GM21825 (cell line): ENCODE data around the gene NHERF1.

ENCODE experiments used
- ATAC-seq: cut with Tn5 transposase; IDR thresholded peaks from one replicate; pipeline ENCODE4 v1.9.1; 2021; ENCODE audit warnings: mild to moderate bottlenecking, moderate library complexity; ENCODE audit not compliant: unreplicated experiment

Gene NHERF1

DNA sequence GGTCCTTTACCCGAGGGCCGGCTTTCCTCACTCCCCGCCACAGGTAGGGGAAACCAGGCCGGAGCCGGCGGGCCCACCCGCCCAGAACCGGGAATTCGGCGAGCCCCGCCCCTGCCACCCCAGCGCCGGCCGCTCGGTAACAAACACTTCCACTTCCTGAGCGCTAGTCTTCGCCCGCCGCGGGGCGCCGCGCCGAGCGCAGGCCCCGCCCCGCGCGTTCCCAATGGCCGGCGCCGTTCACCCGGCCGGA lies 224 bp upstream of the NHERF1 start:
- peak; percentile 80 for ATAC-seq

DNA sequence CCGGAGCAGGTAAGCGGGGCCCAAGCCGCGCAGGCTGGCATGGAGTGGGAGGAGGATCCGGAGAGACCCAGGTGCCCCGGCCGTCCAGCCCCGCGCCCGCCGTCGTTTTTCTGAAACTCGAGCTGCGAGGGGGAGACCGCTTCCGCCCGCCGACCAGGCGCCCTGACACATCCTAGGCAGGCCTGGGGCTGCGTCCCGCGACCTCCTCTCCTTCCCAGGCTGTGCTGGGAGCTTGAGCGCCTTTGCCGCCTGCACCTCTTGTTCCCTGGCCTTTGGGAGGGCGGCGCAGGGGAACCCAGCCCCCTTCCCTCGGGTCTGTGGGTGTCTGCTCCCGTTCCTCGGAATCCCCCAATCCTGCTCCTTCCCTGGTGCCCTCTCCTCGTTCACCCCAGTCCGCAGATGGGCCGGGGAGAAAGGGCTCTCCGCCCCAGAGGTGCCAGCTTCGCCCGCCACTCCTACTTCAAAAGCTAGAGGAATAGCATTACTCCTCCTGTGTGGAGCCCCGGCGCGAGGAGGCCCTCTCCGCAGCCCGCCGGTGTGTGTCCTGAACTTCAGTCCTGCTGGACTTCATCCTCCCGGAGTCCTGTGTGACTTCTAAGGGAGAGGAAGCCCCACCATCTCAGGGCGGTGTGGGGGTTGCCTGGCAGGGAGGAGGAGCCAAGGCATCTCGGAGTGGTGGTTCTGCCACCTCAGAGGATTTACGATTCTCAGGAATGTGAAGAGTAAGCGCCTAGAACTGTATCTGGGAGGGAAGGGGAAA lies 1.0 kb downstream of the NHERF1 start:
- ATAC-seq, result peak; percentile 11

DNA sequence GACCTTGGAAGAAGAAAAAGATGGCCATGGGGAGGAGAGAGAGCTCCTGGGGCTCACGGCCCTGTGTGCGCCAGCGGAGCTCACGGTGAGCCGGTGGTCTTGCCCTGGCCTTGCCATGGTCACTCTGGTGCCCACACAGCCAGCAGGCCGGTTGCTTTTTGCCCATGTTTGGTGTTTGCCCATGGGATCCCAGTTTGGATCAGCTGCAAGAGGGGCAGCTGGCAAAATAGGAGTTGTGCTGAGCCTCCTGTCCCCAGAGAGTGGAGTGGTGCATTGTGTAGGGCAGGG lies 1.6 kb downstream of the NHERF1 start:
- ATAC-seq, result no peak

DNA sequence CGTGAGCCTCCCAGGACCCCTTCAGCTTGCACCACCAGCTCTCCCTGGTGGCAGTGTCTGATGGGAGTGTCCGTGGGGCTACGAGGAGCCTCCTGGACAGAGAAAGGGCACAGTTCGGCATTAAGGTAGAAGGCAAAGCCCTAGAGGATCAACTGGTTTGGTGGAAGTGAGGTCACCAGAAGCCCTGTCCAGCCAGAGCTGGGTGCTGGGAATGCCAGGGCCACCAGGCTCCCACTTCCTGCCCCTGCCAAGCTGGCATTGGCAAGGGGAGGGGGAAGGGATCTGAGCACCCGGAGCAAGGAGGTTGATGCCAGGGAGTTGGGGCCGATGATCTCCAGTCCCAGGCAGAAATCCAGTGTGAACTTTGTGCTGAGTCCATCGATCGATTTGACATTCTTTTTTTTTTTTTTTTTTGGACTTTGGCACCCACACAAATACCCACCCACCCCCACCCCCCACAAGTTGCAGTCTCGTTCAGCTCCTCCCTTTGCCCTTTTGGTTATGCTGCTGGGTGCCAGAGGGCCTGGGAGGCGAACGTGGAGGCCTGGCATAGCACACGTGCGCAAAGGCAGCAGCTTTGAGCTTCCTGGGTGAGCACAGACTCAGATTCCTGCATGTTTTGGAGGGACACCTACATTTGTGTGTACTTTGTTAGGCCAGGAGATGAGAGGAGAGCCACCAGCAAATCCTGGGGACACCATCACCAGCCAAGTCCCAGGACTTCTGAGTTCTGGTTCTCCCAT lies 2.1 kb downstream of the NHERF1 start:
- no peak for ATAC-seq

DNA sequence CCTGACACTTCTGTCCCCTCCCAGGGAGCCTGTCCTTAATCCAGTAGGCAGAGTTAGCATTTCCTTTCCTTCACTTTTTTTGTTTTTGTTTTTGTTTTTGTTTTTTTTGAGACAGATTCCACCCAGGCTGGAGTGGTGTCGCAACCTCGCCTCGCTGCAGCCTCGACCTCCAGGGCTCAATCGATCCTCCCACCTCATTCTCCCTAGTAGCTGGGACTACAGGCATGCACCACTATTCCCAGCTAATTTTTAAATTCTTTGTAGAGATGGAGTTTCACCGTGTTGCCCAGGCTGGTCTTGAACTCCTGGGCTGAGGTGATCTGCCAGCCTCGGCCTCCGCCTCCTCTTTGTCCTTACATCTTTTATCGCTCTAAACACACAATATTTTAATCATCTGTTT lies 4.0 kb downstream of the NHERF1 start:
- no peak for ATAC-seq

DNA sequence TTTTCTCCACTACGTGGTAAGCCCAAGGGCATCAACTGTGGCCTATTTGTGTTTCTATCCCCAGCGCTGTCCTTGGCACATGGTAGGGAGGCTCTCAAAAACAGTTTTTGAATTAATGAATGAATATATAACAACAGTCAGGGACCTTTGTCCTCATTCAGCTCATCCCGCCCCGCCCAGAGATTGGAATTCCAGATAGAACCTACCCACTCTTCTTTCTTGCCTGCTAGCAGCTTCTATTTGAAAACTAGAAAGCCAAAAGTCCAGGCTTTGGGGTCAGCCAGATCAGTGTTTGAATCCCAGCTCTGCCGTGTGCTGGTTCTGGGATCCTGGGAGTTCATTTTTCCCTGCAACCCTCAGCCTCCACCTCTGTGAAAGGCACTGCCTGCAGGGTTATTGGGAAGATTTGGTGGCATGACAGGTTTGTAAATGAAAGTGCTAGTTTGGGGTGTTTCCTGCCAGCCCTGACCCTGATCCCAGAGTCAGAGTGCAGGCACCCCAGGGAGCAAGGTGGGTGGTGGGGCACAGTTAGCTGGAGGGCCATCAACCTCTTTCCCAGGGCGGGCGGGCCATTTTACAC lies 4.5 kb downstream of the NHERF1 start:
- ATAC-seq, result no peak

DNA sequence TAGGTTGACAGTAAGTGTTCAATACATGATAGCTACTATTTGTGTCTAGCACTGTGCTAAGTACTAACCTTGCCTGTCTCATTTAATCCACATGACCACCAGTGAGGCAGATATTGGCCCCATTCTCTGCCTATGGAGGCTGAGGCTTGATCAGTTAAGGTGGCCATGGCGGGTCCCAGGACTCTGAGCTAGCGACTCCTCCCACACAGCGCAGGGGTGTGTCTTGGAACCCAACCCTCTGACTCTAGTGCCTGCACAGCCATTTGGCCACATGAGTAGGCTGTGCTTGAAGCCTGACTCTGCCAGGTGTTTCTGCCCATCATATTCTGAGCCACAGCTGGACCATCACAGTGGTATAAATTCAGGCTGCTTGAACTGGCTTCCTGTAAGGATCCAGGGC lies 6.4 kb downstream of the NHERF1 start:
- no peak for ATAC-seq

DNA sequence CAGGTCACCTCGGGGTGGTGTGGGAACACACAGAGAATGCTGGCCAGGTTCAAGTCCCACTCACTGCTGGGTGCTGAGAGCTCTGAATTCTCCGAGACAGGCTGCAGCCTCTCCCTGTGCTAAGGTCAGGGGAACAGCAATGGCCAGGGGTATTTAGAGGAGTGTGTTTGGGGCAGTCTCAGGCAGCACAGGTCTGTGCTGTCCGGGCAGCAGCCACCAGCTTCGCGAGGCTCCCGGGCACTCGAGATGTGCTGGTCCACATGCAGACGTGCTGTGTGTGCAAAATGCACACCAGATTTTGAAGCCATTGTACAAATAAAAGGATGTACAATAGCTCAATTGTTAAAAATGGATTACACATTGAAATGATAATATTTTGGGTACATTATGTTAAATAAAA lies 7.1 kb downstream of the NHERF1 start:
- no peak for ATAC-seq

DNA sequence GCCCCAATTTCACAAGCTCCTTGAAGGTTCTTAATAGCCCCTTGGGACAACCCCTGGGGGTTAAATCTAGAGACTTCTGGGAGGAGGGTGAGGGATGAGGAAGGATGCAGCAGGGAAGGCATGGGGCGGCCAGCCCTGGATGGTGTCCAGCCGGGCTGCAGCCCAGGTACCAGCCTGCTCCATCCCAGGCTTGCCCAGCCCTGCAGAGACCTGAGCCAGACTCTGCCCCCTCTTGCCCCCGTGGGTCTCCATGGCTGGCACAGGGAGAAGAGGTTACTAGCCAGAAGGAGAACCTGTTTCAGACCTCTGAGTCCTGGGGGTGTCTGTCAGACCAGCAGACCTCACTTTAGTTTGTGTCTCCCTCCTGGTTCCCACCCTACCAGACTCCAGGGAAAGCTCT lies 8.5 kb downstream of the NHERF1 start:
- no peak for ATAC-seq

DNA sequence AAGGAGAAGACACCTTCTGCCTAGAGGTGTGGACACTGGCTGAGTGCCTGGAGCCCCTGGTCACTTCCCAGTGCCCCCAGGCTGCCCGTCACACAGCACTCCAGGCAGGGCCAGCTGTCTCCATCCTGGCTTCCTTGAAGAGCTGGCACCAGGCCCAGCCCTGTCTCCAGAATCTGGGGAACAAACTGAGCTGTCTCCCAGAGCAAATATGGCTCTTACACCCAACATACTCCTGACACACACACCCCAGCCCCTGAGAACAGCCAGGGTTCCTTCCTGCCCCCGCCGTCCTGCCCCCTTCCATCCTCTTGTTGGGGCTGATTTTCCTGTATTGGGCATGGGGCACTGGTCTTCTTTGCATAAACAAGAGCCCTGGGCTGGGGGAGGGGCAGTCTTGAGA lies 9.1 kb downstream of the NHERF1 start:
- no peak for ATAC-seq

DNA sequence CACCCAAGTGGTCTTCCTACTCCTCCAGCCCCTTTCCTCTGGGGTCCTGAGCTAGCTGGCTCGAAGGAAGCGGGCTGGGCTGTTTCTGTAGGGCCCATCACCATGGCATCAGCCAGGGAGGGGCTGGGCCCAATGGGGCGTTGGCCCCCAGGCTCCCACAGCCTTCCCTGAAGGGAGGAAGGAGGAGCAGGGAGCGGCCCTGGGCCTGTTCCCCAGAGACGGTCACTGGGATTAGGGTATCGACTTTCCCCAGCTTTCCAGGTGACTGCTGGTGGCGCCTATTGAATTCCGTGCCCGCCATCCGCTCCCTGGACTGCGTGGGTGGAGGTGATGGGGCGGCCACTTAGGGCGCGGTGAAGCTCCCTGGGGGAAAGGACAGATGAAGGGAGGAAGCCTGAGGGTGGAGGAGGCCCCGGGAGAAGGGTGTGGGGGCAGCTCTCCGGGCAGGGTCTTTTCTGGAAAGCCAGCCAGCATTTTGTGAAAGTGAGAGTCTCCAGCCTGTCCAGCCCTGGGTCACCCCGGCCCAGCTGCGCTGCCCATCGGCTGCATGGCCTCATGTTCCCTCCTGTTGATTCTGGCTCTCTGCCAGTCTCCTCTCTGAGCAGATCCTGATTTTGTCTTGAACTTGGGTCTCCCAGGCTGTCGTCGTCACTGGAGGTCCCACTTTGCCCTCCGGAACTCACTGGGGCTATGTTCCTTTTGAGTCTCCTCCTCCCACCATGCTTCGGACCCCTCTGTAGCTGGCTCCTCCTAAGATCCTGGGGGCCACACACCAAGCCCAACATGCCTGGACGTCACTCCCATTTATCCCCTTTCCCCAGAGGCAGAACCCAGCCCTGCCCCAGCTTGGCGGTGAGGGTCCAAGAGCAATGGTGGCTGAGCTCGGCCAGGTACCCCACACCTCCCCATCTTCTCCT lies 9.8 kb downstream of the NHERF1 start:
- no peak for ATAC-seq

DNA sequence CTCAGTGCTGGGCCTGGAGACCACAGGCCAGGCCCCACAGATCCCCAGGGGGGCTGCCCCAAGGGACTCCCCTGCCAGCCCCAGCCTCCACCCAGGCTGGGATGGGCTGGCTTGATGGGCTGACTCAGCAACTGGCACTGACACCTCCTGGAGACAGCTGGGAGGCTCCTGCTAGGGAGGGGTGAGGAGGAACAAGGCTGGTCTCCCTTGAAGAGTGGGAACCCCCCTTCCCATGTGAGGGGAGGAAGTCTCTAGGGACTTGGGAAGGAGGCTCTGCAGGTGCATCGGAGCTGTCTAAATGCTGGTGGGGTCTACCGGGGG lies 10.4 kb downstream of the NHERF1 start:
- ATAC-seq, result no peak

DNA sequence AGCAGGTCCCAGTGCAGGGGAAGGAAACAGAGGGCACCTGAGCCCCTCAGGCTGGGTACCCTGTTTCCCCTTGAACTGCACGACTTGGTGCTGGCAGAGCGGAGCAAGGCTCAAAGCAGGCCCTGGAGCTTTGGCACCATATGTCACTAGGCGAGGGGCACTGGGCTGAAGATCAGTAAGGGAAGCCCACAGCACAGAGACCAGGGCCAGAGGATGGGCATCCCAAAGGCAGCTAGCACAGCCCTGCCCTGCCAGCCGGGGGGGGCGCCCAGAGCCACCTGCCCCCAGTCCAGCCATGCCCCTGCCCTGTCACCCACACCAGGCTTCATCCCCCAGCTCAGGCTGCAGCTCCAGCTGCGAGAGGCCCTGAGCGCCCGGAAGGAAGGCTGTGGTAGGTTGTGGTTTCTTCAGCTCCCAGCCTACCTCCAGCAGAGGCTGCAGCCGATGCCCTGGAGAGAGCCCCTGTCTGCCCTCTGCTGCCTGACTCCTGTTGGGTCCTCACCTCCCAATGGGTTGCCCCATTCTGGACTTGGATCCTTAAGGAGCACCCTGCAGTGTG lies 10.9 kb downstream of the NHERF1 start:
- ATAC-seq, result peak; percentile 70

DNA sequence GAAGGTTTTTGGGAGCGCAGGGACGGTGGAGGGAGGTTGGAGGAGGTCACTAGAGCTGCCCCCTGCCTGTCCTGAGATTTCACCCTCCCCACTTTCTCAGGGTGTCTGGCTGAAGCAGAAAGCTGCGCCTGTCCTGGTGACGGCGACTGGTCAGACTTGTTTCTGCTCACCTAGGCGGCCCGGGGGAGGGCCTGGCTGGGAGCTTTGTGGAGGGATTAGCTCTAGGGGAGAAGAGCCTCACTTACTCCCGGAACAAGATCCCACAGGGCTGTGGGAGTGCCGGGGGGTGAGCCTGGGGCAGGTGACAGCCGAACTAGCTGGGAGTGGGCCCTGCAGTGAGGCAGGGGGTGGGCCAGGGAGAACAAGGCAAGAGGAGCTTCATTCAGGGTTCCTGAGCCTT lies 11.5 kb downstream of the NHERF1 start:
- no peak for ATAC-seq

DNA sequence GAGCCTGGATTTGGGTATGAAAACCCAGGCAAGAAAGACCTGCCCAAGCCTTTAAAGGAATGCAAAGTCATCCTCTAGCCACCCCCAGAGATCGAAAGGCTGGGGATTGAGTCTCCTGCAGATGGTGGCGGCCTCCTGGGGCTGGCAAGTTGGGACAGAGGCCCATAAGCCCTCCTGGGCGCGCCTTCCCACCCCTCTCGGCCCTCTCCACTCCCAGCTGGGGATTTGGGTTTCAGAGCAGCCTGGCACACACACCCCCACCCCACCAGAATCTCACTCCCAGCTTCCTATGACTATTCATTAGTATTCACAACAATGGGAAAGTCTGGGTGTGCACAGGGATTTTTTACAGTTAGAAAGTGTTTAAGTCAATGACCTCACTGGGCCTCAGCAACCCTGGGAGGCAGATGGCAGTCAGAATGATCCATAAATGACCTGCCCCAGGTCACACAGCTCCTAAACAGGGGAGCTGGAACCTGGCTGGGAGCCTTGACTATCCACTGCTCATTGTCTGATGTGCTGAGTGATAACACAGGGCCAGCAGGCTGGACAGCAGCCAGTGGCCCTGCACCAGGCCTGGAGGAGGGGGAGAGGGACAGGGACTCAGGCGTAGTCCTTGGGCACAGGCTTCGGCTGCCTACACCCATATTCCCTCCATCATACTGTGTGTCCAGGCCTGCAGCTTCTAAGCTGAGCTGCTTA lies 12.1 kb downstream of the NHERF1 start:
- no peak for ATAC-seq

DNA sequence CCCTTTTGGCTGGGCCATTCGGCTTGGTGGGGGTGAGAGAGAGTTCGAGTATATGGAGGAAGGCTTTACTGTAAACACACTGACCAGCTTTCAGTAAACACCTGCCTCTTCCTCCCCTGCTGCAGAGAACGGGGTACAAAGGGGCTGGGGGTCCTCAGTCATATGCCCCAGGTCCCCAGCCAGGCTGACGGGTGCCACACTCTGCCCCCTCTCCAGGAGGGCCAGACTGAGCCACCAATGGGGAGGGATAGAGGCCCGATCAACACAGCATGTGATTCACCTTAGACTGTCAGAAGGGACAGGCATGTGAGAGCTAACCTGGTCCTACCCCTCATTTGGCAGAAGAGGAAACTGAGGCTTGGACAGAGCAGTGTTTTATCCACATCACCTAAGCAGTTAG lies 13.0 kb downstream of the NHERF1 start:
- ATAC-seq, result no peak

DNA sequence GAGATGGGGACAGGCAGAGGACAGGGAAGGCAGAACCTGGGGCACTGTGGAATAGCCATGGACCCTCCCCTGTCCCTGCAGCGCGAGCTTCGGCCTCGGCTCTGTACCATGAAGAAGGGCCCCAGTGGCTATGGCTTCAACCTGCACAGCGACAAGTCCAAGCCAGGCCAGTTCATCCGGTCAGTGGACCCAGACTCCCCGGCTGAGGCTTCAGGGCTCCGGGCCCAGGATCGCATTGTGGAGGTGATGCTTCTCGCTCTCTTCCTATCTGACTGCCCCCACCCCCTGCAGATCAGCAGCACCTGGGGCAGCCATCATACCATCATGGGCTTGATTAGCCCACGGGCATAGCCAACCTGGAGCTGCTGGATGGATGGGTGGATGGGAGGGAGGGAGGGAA lies 13.5 kb downstream of the NHERF1 start:
- ATAC-seq, result no peak

DNA sequence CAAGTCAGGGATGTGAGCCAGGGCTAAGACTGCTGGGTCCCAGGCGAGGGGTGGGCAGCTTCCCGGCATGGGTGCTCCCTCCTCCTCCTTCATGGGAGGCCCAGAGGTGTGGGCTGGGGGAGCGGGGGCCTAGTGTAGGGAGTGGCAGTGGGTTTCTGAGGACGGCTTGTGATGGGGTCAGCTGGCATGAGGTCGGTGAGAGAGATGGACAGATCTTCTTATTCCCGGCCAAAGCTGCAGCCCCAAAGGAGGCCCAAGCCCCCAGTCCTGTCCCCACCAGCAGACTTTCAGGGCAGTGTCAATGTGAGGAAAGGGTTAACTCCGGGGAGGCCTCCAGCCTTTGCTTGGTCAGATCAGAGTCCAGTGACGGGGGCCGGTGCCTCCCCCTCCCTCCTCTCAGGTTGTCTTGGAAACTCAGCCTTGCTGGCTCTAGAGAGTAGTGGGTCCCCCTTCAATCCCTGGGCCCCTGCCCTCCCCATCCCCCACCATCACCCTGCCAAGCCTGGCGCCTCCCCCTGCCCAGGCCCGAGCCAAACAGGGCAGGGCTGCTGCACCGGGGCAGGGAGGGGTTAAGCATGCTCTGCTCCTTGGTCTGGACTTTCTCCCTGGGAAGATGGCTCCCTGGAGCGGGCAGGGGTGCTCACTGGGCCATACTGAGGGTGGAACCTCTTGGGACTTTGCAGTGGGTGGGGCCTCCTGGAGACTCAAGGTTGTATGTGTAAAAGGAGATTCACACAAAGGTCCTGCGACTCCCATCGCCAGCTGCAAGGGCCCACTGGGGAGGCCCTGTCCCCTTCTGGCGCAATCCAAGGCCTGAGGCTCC lies 15.3 kb downstream of the NHERF1 start:
- ATAC-seq, result no peak

DNA sequence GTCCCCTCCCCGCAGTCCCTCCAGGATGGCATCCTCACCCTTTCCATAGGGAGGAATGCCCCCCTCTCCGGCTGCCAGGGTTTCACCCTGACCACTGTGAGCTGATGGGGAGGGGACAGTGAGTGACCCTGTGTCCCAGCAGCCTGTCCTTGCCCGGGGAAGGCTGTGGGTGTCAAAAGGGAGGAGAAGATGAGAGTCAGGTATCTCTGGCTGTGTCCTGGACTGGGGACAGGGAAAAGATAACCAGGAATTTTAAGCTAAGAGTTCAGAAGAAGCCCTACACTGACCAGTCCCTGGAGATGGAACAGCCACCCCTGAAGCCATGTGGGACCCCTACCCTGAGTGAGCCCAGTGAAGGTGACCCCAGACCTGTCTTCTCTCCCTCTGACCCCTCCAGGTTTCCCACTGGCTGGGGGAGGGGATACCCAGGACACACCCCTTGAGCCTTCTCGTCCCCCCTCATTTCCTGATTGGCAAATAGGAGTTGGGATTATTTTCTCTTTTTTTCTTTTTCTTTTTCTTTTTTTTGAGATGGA lies 16.4 kb downstream of the NHERF1 start:
- no peak for ATAC-seq

DNA sequence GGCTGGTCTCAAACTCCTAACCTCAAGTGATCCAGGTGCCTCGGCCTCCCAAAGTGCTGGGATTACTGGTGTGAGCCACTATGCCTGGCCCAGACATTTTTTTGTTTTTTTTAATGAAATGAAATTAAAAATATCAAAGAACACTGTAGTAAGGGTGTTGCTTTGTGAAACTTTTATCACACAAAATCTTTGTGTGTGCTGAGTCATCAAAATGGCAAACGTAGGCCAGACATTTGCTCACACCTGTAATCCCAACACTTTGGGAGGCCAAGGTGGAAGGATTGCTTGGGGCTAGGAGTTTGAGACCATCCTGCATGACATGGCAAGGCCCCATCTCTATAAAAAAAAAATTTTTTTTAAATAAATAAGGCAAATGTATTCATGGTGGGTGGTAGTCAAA lies 18.0 kb downstream of the NHERF1 start:
- no peak for ATAC-seq
